HepG2 (cell line): ENCODE data around the gene THSD8. TPM values are rescaled to one million over a fixed set of nuclear protein-coding genes. Genes with fewer than 3 reads are reported as not detected.

Experiments used
- ELF3 ChIP-seq: IDR thresholded peaks from 2 replicates; pipeline ENCODE4 v1.6.1; 2016; ENCODE audit warnings: missing genetic modification reagents, missing compliant biosample characterization
- HDAC1 ChIP-seq: sonication (generic); formaldehyde crosslinking; IDR thresholded peaks from 2 replicates; pipeline ENCODE4 v1.5.1; 2020; ENCODE audit warnings: mild to moderate bottlenecking, missing genetic modification reagents
- HOXA5 ChIP-seq: sonication (generic); formaldehyde crosslinking; IDR thresholded peaks from 2 replicates; pipeline ENCODE4 v1.4.0; 2020; ENCODE audit warnings: missing genetic modification reagents
- MYC ChIP-seq: sonication (generic); formaldehyde crosslinking; IDR thresholded peaks from 2 replicates; pipeline ENCODE4 v1.9.0; 2021; ENCODE audit warnings: missing genetic modification reagents, borderline replicate concordance
- ZFP82 ChIP-seq: sonication (generic); formaldehyde crosslinking; IDR thresholded peaks from 2 replicates; pipeline ENCODE4 v1.5.1; 2020; ENCODE audit warnings: mild to moderate bottlenecking, missing genetic modification reagents, borderline replicate concordance
- ZMYM2 ChIP-seq: sonication (generic); formaldehyde crosslinking; IDR thresholded peaks from 2 replicates; pipeline ENCODE4 v1.8.0; 2022; ENCODE audit warnings: mild to moderate bottlenecking, missing genetic modification reagents
- ZNF572 ChIP-seq: sonication (generic); formaldehyde crosslinking; IDR thresholded peaks from 2 replicates; pipeline ENCODE4 v1.5.1; 2020; ENCODE audit warnings: mild to moderate bottlenecking, missing genetic modification reagents
- ZNF773 ChIP-seq: sonication (generic); formaldehyde crosslinking; IDR thresholded peaks from 2 replicates; pipeline ENCODE4 v1.4.0; 2020; ENCODE audit warnings: missing genetic modification reagents, borderline replicate concordance
- ZNF782 ChIP-seq: sonication (generic); formaldehyde crosslinking; IDR thresholded peaks from 2 replicates; pipeline ENCODE4 v1.4.0; 2020; ENCODE audit warnings: missing genetic modification reagents, mild to moderate bottlenecking, borderline replicate concordance
- polyA plus RNA-seq, 8 experiments: library from polyadenylated mRNA; depleted of rRNA in 3 of 8; stranded (reverse) in 7 of 8; unstranded in 1 of 8; fragments of >200 nt; fragmentation: Illumina TruSeq in 4 of 8; extraction: Trizol in 4 of 8; gene quantifications; 2 replicates each; pipeline versions ENCODE4 v1.2.1 to v1.2.3, GENCODE V29; 2011 to 2016; ENCODE audit warnings: low read depth in 4 of 8, missing spikeins in 1 of 8, mixed read lengths in 1 of 8; ENCODE audit not compliant: insufficient read depth in 1 of 8
- total RNA-seq, 5 experiments: library from RNA; depleted of rRNA; stranded (reverse); fragments of >200 nt; fragmentation: Illumina TruSeq; extraction: Trizol; gene quantifications; 2 replicates each; pipeline ENCODE4 v1.2.3, GENCODE V29; 2016; ENCODE audit warnings: low read depth in 1 of 5
- TF ChIP-seq, protein P1 (sequence below): IDR thresholded peaks from 2 replicates; pipeline ENCODE4 v1.6.1; 2016; ENCODE audit warnings: missing genetic modification reagents, missing compliant biosample characterization
- TF ChIP-seq, protein P2 (sequence below): sonication (generic); formaldehyde crosslinking; IDR thresholded peaks from 2 replicates; pipeline ENCODE4 v1.5.1; 2020; ENCODE audit warnings: mild to moderate bottlenecking, missing genetic modification reagents, moderate library complexity
- TF ChIP-seq, protein P3 (sequence below), 2 experiments: sonication (generic) in 1 of 2; formaldehyde crosslinking in 1 of 2; IDR thresholded peaks; 2 replicates each; pipeline versions ENCODE4 v1.6.1 to v1.9.0; 2014 to 2022; ENCODE audit warnings: antibody characterized with exemption in 1 of 2, borderline replicate concordance in 1 of 2, inconsistent platforms in 1 of 2, low read depth in 1 of 2, missing genetic modification reagents in 1 of 2
- TF ChIP-seq, protein P4 (sequence below): IDR thresholded peaks from 2 replicates; pipeline ENCODE4 v1.6.1; 2016; ENCODE audit warnings: missing compliant biosample characterization, missing genetic modification reagents, borderline replicate concordance
- TF ChIP-seq, protein P5 (sequence below): sonication (generic); formaldehyde crosslinking; IDR thresholded peaks from 2 replicates; pipeline ENCODE4 v1.5.0; 2020; ENCODE audit warnings: missing genetic modification reagents
- TF ChIP-seq, protein P6 (sequence below): sonication (generic); formaldehyde crosslinking; IDR thresholded peaks from 2 replicates; pipeline ENCODE4 v1.5.0; 2020; ENCODE audit warnings: mild to moderate bottlenecking, missing genetic modification reagents, borderline replicate concordance

Gene THSD8
- total and polyA plus RNA-seq, 2 of the 13 experiments (the other 11 are each of a cell fraction or from before 2014, with no cell fraction given): 4.8 to 14.9 TPM

DNA sequence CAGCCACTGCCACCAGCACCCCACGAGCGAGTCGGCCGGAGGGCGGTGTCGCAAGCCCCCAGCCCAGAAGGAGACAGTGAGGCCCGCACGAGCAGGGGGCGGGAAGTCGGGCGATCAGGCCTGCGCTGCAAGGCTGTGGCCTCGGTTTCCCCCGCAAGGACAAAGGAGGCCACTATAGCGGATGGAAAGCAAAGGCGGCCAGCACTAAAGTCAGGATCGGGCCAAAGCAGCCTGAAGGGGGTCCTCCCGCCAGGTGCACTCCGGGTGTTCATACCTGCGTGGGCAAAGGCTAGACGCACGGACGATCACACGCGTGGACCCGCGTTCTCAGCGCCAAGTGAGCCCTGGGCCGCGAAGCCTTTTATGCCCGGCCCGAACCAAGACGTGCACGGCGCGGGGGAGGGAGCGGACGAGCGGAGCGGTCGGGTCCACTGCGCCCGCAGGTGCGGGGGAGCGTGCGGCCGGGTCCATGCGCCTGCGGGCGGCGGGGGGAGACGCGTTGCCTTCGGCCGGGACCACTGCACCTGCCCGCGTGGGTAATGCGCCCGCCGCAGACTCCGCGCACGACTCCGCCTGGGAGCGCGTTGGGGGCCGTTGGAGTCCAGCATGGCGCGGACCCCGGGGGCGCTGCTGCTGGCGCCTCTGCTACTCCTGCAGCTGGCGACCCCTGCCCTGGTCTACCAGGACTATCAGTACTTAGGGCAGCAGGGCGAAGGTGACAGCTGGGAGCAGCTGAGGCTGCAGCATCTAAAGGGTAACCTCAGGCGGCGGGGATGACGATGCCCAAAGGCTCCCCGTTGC lies at the start of gene THSD8, which contains the start of gene PRDX2 (continued):
- TF ChIP-seq, protein P1, sequence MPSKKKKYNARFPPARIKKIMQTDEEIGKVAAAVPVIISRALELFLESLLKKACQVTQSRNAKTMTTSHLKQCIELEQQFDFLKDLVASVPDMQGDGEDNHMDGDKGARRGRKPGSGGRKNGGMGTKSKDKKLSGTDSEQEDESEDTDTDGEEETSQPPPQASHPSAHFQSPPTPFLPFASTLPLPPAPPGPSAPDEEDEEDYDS (CRISPR knock-in tag): peak; percentile 98
- TF ChIP-seq ELF3 (CRISPR knock-in tag) (peak; percentile 41; the same call in 1 of the 2 replicates), HOXA5 (peak; percentile 70; the same call in 1 of the 2 replicates), MYC (CRISPR knock-in tag) (peak; percentile 85), HDAC1 (CRISPR knock-in tag) (peak; percentile 95), ZMYM2 (CRISPR knock-in tag) (peak; percentile 56), ZNF572 (CRISPR knock-in tag) (peak; percentile 96), ZFP82 (peak; percentile 95), ZNF782 (CRISPR knock-in tag) (no peak), ZNF773 (CRISPR knock-in tag) (no peak)
- TF ChIP-seq, protein P2, sequence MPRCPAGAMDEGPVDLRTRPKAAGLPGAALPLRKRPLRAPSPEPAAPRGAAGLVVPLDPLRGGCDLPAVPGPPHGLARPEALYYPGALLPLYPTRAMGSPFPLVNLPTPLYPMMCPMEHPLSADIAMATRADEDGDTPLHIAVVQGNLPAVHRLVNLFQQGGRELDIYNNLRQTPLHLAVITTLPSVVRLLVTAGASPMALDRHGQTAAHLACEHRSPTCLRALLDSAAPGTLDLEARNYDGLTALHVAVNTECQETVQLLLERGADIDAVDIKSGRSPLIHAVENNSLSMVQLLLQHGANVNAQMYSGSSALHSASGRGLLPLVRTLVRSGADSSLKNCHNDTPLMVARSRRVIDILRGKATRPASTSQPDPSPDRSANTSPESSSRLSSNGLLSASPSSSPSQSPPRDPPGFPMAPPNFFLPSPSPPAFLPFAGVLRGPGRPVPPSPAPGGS (CRISPR knock-in tag): peak; percentile 92
- TF ChIP-seq, protein P3, sequence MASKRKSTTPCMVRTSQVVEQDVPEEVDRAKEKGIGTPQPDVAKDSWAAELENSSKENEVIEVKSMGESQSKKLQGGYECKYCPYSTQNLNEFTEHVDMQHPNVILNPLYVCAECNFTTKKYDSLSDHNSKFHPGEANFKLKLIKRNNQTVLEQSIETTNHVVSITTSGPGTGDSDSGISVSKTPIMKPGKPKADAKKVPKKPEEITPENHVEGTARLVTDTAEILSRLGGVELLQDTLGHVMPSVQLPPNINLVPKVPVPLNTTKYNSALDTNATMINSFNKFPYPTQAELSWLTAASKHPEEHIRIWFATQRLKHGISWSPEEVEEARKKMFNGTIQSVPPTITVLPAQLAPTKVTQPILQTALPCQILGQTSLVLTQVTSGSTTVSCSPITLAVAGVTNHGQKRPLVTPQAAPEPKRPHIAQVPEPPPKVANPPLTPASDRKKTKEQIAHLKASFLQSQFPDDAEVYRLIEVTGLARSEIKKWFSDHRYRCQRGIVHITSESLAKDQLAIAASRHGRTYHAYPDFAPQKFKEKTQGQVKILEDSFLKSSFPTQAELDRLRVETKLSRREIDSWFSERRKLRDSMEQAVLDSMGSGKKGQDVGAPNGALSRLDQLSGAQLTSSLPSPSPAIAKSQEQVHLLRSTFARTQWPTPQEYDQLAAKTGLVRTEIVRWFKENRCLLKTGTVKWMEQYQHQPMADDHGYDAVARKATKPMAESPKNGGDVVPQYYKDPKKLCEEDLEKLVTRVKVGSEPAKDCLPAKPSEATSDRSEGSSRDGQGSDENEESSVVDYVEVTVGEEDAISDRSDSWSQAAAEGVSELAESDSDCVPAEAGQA (IDR thresholded peaks at IDR 0.05; ENCODE audit: low read depth): peak; percentile 45; the same call in 1 of the 2 replicates
- TF ChIP-seq, protein P3 (CRISPR knock-in tag; IDR thresholded peaks at IDR 0.05; ENCODE audit: borderline replicate concordance): no peak
- TF ChIP-seq, protein P4, sequence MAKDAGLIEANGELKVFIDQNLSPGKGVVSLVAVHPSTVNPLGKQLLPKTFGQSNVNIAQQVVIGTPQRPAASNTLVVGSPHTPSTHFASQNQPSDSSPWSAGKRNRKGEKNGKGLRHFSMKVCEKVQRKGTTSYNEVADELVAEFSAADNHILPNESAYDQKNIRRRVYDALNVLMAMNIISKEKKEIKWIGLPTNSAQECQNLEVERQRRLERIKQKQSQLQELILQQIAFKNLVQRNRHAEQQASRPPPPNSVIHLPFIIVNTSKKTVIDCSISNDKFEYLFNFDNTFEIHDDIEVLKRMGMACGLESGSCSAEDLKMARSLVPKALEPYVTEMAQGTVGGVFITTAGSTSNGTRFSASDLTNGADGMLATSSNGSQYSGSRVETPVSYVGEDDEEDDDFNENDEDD (CRISPR knock-in tag): peak; percentile 70; the same call in 1 of the 2 replicates
- TF ChIP-seq, protein P5, sequence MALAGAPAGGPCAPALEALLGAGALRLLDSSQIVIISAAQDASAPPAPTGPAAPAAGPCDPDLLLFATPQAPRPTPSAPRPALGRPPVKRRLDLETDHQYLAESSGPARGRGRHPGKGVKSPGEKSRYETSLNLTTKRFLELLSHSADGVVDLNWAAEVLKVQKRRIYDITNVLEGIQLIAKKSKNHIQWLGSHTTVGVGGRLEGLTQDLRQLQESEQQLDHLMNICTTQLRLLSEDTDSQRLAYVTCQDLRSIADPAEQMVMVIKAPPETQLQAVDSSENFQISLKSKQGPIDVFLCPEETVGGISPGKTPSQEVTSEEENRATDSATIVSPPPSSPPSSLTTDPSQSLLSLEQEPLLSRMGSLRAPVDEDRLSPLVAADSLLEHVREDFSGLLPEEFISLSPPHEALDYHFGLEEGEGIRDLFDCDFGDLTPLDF (CRISPR knock-in tag): no peak
- TF ChIP-seq, protein P6, sequence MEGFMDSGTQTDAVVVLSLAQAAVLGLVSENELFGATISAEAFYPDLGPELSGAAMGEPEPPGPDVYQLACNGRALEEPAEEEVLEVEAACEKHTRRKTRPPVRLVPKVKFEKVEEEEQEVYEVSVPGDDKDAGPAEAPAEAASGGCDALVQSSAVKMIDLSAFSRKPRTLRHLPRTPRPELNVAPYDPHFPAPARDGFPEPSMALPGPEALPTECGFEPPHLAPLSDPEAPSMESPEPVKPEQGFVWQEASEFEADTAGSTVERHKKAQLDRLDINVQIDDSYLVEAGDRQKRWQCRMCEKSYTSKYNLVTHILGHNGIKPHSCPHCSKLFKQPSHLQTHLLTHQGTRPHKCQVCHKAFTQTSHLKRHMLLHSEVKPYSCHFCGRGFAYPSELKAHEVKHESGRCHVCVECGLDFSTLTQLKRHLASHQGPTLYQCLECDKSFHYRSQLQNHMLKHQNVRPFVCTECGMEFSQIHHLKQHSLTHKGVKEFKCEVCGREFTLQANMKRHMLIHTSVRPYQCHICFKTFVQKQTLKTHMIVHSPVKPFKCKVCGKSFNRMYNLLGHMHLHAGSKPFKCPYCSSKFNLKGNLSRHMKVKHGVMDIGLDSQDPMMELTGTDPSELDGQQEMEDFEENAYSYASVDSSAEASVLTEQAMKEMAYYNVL (CRISPR knock-in tag): no peak; the same call in 1 of the 2 replicates
